HG02840 (cell line): ENCODE measurements around the gene TANGO6.
"Not testable (repeated sequence)": the region's sequence is repeated elsewhere in the genome, so short reads cannot be mapped to it uniquely, and the experiment has no call there.

ENCODE experiments used
- ATAC-seq: cut with Tn5 transposase; IDR thresholded peaks from one replicate; pipeline ENCODE4 v1.9.1; 2021; ENCODE audit warnings: mild to moderate bottlenecking, moderate library complexity, moderate number of reproducible peaks; ENCODE audit not compliant: unreplicated experiment, low FRiP score

TANGO6 gene

DNA sequence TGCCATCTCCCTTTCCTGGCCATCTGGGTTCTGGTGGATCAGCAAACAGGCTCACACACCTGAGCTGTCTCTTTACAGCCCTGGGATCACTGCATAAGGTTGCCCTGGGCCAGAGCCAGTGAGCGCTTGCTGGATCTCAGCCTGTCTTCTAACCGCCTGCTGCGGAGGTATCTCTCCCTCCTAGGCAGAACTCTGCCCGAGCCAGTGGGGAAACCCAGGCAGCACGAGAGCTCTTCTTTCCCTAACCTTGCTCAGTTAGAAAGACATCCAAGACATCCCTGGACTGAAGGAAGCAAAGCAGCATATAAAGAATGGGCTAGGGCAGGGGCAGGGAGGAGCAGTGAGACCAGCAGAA, 268.5 kb downstream of the TANGO6 start:
- no peak for ATAC-seq

DNA sequence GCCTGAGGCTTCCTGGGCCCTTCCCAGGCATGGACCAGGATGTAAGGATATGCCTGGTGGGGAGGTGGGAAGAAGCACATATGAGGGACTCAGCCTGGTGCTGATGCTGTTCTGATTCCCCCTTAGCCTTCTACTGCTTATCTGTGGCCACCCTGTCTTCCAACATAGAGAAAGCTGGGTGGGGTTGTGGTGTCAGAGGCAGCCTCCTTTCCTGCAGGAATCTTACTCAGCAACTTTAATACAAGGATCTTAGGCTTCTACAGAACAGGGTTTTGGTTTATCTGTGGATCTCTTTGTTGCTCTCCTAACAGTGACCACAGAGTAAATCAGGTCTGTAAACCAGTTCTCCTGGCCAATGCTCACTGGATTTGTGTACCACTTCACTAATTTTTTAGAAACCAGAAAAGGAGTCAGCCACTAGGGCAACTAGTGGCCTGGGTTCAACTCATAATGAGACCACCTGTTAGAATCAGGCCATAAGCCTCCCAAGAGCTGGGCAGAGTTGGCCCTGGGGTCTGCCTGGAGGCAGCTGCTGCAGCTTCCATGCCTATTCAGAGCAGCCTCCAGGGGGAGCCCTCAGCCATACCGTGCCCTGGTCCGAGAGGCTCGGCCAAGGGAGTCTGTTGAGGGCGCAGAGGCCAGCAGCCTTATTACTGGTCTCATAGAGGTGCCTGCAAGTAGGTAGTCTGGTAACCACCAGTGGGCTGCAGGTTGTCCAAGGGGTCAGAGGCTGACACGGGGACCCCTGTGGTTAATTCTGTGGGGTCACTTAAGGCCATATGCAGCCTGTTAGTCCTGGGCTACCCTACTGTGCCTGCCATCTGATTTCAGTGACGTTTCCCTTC, 269.2 kb downstream of the TANGO6 start:
- no peak for ATAC-seq

DNA sequence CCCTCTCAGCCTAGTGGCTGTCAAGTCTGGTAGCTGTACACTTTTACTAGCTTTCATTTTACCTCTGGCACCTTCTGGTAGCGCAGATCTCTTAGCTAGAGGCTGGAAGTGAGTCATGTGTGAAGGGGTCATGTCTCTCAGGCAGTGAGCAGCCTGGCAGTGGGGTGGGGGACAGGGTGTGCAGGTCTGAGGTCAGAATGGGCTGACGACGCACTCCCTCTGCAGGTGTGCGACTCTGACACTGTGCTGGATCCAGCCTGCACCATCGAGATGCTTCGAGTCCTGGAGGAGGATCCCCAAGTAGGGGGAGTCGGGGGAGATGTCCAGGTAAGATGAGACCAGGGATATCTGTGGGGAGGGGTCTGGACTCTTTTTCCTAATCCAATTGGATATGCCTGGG, 269.9 kb downstream of the TANGO6 start:
- no peak for ATAC-seq

DNA sequence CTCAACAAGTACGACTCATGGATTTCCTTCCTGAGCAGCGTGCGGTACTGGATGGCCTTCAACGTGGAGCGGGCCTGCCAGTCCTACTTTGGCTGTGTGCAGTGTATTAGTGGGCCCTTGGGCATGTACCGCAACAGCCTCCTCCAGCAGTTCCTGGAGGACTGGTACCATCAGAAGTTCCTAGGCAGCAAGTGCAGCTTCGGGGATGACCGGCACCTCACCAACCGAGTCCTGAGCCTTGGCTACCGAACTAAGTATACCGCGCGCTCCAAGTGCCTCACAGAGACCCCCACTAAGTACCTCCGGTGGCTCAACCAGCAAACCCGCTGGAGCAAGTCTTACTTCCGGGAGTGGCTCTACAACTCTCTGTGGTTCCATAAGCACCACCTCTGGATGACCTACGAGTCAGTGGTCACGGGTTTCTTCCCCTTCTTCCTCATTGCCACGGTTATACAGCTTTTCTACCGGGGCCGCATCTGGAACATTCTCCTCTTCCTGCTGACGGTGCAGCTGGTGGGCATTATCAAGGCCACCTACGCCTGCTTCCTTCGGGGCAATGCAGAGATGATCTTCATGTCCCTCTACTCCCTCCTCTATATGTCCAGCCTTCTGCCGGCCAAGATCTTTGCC, 271.1 kb downstream of the TANGO6 start:
- no peak for ATAC-seq

DNA sequence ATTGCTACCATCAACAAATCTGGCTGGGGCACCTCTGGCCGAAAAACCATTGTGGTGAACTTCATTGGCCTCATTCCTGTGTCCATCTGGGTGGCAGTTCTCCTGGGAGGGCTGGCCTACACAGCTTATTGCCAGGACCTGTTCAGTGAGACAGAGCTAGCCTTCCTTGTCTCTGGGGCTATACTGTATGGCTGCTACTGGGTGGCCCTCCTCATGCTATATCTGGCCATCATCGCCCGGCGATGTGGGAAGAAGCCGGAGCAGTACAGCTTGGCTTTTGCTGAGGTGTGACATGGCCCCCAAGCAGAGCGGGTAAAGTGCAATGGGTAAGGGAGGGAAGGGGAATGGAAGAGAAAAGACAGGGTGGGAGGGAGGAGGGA, 271.6 kb downstream of the TANGO6 start:
- no peak for ATAC-seq

DNA sequence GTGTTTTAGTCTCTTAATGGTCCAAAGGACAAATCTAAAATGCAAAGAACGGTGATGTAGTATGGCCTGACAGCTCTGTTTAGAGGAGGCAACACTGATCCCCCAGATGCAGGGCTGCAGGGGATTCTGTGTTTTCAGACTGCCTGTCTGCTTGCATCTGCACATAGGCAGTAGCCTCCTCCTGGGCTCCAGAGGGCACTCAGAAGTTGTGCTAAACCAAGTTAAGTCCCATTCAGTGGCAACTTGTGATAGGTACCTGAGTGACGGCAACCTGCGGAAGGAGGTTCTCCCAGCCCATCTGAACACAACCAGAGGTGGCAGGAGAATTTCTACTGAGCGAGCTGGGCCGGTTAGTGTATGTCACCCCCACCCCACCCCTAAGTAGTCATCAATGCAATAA, 272.0 kb downstream of the TANGO6 start:
- ATAC-seq = no peak

DNA sequence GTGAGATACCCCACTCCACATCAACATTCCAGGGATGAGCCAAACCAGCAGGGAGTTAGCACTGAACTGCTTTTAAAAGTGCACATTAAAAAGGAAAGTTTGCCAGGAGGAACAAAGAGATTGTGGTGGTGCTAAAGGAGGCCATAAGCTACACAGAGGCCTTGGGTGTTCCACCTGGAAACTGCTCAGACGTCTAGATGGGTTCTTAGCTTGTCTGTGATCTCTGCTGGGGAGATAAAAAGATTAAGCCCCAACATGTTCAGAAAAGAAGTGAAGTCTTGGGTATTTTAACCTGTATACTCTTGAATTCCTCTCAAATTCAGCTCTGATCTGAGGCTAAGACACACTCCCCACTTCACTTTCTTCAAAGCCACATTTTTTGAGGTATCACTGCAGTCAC, 272.5 kb downstream of the TANGO6 start:
- ATAC-seq = no peak

DNA sequence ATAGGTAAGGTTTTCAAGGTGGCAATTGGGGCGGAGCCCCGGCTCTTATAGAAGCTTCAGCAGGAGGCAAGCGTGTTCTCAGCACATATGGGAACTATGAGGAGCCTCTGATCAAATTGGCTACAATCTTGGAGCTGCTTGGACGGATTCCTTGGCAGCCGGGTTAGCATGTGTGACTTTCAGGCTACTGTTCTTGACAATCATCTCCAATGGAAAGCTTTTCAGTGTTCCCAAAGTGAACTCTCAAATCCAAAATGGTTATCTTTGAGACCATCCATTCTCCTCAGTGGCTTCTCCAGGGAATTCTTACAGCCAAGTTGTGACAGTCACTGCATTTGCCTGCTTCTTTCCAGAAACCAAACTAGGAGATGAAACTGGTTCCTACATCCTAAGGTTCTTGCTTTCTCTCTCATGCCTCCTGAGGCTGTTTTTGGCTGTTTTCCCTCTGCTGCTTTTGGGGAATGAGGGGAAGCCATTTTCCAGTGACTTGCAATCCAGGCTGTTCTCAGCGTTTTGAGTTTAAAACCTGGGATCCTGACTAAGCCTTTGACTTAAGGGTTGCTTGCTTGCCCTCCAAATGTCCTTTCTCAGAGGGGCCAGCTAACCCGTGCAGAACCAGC, 273.0 kb downstream of the TANGO6 start:
- ATAC-seq = no peak

DNA sequence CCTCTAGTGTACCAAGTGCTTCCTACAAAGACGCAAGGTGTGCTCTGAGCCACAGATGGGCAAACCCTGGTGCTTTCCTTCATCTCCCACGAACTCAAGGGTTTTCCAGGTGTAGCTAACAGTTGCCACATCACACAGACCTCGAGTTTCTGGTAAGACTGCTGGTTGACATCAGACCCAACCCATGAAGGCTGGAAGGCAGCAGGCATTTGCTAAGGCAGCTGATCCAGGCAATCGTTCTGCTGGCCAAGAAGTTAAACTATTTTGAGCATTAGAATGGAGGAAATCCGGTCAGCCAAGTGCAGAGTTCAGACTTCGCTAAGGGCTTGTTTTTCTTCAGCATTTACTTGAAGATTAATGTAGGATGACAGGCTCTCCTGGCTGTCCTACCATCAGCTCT, 273.6 kb downstream of the TANGO6 start:
- no peak for ATAC-seq

DNA sequence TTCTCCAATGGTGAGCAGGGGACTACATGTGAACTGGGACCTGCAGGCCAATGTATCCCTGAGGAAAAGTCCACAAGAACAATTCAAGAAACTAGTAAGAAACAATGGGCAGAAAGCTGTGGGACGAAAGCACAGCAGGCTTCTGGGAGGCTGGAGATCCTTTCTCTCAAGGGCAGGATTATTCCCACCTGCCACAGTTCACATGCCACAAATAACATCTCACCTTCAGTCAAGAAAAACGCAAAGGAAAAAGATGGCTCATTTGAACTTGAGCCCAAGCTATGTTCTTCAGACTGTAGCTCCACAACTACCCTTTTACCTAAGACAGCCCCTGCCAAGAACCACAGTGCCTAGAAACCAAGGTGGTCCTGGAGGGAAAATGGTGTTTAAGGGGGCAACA, 275.1 kb downstream of the TANGO6 start:
- ATAC-seq = no peak

DNA sequence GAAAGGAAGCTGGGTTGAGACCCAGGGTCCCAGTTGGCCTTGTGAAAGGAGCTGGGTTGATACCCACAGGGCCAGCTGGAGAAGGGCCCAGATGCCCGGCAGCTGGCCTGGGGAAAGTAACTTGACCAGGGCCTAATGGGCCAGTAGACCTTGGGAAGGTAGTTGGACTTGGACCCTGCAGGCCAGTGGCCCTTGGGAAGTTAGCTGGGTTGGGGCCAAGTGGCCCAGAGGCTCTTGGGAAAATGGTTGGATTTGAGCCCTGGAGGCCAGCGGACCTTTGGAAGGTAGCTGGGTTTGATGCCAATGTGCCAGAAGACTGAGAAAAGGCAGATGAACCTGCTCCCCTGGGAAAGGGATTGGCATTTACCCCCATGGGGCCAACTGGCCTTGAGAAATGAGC, 275.7 kb downstream of the TANGO6 start:
- no peak for ATAC-seq

DNA sequence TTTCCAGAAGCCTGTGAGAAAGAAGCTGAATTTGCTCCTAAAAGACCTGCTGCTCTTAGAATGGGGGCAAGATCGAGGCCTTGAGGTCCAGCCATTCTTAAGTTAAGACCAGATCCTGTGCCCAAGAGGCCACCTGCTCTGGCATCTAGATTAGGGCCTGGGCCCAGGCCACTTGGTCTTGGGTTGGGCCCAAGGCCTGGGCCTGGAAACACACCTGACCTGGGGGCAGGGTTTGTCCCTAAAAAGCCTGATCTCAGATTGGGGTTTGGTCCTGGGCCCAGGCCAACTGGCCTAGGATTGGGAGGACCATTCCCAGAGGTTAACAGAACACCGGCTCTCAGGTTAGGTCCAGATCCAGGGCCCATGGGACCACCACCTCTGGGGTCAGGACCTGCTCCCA, 276.2 kb downstream of the TANGO6 start:
- ATAC-seq = no peak

DNA sequence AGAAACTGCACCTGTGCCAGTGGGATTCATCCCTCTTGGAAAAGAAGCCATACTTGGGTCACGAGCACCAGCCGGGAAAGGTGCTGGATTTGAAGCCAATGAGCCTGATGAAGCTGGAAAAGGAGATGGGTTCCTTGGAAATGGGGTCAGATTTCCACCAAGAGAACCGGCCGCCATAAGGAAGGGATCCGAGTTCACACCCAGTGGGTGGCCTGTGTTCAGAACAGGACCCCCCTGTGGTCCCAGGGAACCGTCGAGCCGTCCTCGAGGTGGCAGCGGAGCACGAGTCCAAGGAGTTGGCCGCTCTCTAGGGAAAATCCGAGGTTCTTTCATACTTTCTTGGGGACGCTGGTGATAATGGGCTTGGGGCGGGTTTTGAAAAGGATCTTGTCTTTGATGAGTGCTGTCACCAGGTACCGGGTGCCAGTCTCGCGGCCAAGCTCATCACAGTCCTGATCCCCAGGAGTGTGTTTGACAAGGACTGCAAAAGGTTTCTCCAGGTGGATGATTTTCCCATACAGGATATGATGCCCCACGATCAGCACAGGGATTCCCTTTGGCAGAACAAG, 276.8 kb downstream of the TANGO6 start:
- ATAC-seq = no peak

DNA sequence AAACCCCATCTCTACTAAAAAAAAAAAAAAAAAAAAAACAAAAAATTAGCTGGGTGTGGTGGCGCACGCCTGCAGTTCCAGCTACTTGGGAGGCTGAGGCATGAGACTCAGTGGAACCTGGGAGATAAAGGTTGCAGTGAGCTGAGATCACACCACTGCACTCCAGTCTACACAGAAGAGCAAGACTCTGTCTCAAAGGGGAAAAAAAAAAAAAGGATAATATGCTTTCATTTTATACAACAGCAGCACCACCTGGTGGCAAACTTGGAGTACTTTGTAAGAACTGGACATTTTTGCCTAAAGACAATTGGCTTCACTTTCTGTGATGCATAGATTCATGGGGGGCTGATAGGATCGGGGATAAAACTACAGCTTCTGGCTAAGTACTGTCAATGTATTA, 280.6 kb downstream of the TANGO6 start:
- ATAC-seq = no peak

DNA sequence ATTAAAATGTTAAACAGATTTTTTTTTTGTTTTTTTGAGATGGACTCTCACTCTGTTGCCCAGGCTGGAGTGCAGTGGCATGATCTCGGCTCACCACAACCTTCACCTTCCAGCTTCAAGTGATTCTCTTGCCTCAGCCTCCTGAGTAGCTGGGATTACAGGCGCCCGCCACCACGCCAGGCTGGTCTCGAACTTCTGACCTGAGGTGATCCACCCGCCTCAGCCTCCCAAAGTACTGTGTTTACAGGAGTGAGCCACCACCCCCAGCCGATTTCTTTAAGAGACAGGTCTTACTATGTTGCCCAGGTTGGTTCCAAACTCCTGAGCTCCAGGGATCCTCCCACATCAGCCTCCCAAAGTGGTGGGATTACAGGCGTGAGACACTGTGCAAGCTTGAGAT, 281.1 kb downstream of the TANGO6 start:
- ATAC-seq = not testable (repeated sequence)

DNA sequence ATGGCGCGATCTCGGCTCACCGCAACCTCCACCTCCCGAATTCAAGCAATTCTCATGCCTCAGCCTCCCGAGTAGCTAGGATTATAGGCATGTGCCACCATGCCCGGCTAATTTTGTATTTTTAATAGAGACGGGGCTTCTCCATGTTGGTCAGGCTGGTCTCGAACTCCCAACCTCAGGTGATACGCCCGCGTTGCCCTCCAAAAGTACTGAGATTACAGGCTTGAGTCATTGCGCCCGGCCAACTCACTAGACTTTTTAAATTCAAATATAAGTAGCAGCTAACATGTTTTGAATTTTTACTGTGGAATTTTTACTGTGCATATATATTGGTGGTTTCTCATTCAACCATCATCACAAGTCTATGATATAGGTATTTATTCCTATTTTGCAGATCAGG, 281.6 kb downstream of the TANGO6 start:
- ATAC-seq = not testable (repeated sequence)

DNA sequence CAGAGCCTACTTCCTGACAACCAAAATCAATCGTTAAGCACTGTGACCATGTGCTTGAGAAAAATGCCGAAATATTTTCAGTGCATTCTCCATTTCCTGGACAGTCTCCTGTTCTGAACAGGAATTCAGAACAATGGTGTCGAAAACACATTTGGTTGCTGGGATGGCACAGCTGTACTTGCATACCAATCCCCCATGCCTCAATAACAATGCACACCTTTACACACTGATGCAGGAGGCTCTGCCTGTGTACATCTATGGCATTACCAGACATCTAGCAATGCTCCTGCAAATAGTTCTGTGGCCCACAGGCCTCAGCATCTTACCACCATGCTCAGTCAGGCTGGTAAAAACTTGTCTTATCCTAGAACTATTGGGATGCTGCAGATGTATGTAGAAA, 282.9 kb downstream of the TANGO6 start:
- ATAC-seq = no peak

DNA sequence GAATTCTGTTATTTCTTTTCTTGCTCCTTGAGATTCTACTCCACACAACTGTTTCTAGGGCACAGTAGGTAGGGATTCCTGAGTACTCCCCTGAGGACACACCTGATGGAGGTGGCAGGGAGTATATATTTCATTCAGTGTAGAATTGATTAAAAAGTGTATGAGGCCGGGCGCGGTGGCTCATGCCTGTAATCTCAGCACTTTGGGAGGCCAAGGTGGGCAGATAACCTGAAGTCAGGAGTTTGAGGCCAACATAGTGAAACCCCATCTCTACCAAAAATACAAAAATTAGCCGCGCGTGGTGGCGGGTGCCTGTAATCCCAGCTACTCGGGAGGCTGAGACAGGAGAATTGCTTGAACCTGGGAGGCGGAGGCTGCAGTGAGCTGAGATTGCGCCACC, 283.5 kb downstream of the TANGO6 start:
- not testable (repeated sequence) for ATAC-seq

DNA sequence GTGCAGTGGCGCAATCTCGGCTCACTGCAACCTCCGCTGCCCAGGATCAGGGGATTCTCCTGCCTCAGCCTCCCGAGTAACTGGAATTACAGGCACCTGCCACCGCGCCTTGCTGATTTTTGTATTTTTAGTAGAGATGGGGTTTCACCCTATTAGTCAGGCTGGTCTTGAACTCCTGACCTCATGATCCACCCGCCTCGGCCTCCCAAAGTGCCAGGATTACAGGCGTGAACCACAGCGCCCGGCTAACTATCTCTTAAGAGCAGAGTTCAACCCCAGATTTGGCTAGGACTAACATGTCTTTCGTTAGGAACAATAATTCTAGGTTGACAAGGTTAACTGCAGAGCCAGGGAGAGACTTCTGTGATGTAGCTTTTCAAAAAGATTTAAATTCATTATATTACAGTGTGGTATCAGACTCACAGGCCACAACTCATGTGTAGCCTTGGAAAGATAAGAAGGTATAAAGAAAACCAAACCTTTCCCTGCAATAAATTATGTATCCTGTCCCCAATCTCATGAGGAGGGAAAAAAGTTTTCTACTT, 284.7 kb downstream of the TANGO6 start:
- no peak for ATAC-seq

DNA sequence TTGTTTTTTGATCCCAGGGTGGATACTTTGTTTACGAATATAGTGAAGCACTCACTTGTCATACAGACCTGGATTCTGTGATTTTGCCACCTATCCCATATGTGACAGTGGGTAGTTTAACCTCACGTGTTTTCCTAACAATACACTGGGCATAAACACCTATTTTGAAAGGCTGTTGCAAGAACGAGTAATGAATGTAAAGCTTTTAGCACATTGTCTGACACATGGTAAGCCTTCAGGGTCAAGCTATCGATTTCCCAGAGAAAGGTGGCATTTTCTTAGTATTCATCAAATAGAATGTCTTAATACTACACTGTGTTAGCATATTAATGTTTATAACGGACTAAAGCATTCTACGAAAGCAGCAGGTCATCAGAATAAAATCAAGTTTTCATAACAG, 287.1 kb downstream of the TANGO6 start:
- no peak for ATAC-seq

DNA sequence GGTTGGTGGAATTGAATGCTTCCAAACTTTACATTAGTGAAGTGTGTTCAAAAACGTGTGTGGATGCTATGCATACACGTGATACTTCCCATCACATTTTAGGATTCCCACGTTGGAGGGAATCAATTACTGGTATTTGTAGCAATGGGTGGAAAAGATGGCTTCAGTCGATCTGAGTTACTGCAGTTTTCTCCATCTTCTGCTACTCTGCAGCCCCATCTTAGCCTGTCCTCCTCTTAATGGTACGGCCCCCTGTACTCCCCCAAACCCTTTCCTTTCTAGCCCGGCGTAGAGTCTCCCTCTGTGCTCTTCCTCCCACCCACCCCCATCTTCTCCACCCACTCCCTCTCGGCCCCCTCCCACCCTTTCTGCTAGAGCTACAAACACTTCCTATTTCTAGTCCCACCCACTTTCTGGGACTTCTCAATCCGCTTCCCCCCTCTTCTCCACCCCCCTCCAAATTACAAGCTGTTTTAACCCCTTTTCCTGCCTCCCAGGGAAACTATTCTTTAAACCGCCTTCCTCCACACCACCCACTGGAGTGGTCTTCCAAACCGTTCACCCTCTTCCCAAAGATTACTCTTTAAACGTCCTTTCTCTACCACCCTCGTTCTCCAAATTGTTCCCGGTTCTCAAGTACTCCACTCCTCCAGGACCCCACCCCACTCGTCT, 288.0 kb downstream of the TANGO6 start:
- no peak for ATAC-seq
